GM10266 (cell line): ENCODE data around the gene PDX1.

ENCODE experiments used
- DNase-seq: peaks from one replicate; pipeline ENCODE4 v3.0.0; 2012; ENCODE audit errors: extremely low spot score
- CTCF ChIP-seq: IDR thresholded peaks from 2 replicates; pipeline ENCODE4 v1.5.1; 2012; ENCODE audit warnings: mild to moderate bottlenecking, low read depth; ENCODE audit not compliant: control insufficient read depth, insufficient read depth; ENCODE audit errors: missing control alignments

PDX1 gene

GRCh38 chr13:27965343-27965739 is 45.5 kb downstream of the PDX1 start:
- no peak for TF ChIP-seq CTCF

GRCh38 chr13:27965740-27966640 is 46.2 kb downstream of the PDX1 start:
- DNase-seq = peak; percentile 36
- no peak for TF ChIP-seq CTCF

More at GRCh38 chr13:27965343-27965739, 45.5 kb downstream of the PDX1 start:
- no peak for DNase-seq

GRCh38 chr13:27966641-27967202 is 46.9 kb downstream of the PDX1 start:
- no peak for DNase-seq
- no peak for TF ChIP-seq CTCF

- no peak for TF ChIP-seq CTCF
- DNase-seq = peak; percentile 46
Measured at GRCh38 chr13:27967203-27967735, 47.5 kb downstream of the PDX1 start.

- DNase-seq = peak; percentile 32
- TF ChIP-seq CTCF = no peak
Measured at GRCh38 chr13:27967736-27968315, 48.0 kb downstream of the PDX1 start.

- peak; percentile 36 for DNase-seq
- TF ChIP-seq CTCF = no peak
Measured at GRCh38 chr13:27968316-27969081, 48.7 kb downstream of the PDX1 start.
